Motor neuron (in vitro differentiated cells): Measurements from ENCODE around the gene MTHFSD. TPM values are rescaled to one million over a fixed set of nuclear protein-coding genes. Genes with fewer than 3 reads are reported as not detected.

Experiments used
- ATAC-seq, 8 experiments: fragments of 200-7000 bp; cut with Tn5 transposase; replicated peaks in 6 of 8; 2 replicates each; pipeline ENCODE4 v1.8.0; 2021; ENCODE audit warnings: mild to moderate bottlenecking in 8 of 8, moderate library complexity in 8 of 8
- H3K27ac ChIP-seq, 2 donors: fragments of 250-450 bp; sonication (Bioruptor Pico); 2 replicates each; pipeline ENCODE4 v1.9.0; 2021; ENCODE audit warnings: antibody characterized with exemption in 2 of 2, mild to moderate bottlenecking in 2 of 2, moderate library complexity in 1 of 2
- H3K4me1 ChIP-seq, 2 donors: fragments of 250-450 bp; sonication (Bioruptor Pico); replicated peaks in 1 of 2; 2 replicates each; pipeline ENCODE4 v1.6.1; 2021; ENCODE audit warnings: antibody characterized with exemption in 2 of 2, mild to moderate bottlenecking in 2 of 2, moderate library complexity in 1 of 2
- H3K4me3 ChIP-seq, 5 donors: fragments of 250-450 bp; sonication (Bioruptor Pico); 2 replicates each; pipeline ENCODE4 v1.9.0; 2021; ENCODE audit warnings: antibody characterized with exemption in 5 of 5, mild to moderate bottlenecking in 5 of 5, moderate library complexity in 4 of 5
- WGBS, 10 experiments: fragments of 450-650 bp; shearing (Covaris generic); methylation state at CpG; one replicate each; pipeline ENCODE4 v1.0.0; 2022; 5-methylcytosine and 5-hydroxymethylcytosine counted together
- in situ Hi-C, 9 experiments: fragments of 400-800 bp; cut with MboI; loops; one replicate each; pipeline ENCODE4 v1.15.0; 2021; ENCODE audit warnings: low sequenced_read_pairs in 9 of 9, low pct_unique_long_range_greater_than_20kb in 2 of 9; ENCODE audit not compliant: unreplicated experiment in 9 of 9
- total RNA-seq, 8 experiments: library from RNA; unstranded; fragments of 300-600 nt; gene quantifications; 2 replicates each; pipeline versions ENCODE4 v1.2.3 to v1.2.4, GENCODE V29; 2022

MTHFSD gene
- total RNA-seq, 8 experiments from 2014 or later = 10.4 to 36.4 (median 19.4) TPM

DNA sequence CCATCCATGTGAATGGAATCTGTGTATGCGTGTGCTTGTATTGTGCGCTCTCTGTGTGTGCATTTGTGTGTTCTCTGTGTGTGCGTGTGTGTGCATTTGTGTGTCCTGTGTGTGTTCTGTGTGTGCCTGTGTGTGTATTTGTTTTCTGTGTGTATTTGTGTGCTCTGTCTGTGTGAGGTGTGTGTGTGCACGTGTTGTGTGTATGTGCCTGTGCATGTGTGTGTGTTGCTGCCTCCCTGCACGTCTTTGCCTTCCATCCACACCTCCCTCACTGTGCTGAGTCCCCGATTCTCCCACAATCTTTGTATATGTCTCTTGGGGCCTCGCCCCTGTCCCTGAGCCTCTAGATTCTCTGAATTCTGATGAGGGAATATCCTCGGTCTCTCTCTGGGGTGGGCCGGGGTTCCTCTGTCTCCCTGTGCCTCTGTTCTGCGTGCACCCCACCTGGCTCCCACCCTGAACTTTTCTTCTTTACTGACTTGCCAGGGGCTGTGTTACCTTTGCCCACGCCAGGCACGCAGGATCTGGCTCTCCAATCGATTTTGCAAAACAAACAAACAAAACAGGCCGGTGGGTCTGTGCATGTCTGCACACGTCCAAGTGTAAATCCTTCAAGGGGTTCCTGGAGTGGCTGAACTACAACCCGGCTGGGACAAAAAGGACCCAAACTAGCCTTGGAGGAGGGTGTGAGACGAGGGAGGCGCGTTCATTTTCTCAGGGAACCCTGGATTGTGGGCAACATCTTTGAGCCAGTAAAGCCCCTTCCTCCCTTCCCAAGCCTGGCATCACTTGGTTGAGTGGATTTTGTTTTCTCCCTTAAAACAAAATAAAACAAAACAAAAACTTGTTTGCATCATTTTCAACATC, 52.8 kb downstream of the MTHFSD start:
- no peak for ATAC-seq
- peaks cover 0 to 4% of the 10 kb centered on the region in 2 donors for H3K4me1 ChIP-seq
- no peak overlapping the region for H3K27ac ChIP-seq
- no peak overlapping the region for H3K4me3 ChIP-seq
- in situ Hi-C loops = loop anchor here in 6 of 9 experiments (25.0 kb wide), 3 partner anchors 165 to 690 kb away; no protein-coding TSS in a partner anchor
- 0 to 34% (median 2%) methylated on average over 3 to 11 of the region's 19 CpGs; no CpG with 5 or more reads in 3 of the 10 experiments for WGBS, 10 experiments

DNA sequence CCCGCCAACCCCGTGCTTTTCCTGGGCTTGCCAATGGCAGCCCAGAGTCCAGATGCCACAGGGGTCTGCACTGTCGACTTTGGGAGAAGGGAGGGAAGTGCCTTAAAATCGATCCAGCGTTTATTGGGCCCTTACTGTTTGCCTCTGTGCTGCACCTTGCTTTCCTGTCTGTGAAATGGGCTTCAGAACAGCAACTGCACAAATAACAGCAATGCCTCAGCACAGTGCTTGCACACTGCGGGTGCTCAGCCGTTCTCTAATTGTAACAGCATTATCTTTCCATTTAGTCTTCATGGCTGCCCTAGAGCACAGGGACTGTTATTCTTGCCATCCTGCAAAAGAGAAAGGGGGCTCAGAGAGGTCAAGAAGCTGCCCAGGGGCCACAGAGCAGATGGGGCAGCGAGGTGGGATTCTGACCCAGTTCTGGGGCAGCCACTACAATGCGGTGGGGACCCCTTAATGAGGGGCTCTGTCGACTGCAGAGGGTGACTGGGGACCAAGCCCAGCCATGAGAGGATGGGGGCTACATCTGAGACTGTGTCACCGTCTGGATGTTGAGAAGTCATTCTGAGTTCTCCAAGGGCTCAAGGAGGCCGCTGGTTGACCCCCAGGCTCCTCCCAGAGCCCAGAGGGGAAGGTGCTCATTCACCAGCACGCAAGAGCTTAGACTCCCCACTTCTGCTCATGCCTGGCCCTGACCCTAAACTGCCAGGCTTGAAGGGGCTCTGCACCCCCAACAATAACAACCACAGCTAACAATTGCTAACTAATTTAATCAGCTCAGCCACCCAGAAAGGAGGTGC, 54.1 kb downstream of the MTHFSD start:
- no peak overlapping the region for H3K27ac ChIP-seq
- in situ Hi-C loops = loop anchor here in 6 of 9 experiments (25.0 kb wide), 3 partner anchors 164 to 689 kb away; no protein-coding TSS in a partner anchor
- WGBS, 10 experiments = 0 to 20% (median 0%) methylated on average over 1 to 4 of the region's 13 CpGs; no CpG with 5 or more reads in 5 of the 10 experiments
- ATAC-seq = no peak
- no peak overlapping the region for H3K4me3 ChIP-seq
- H3K4me1 ChIP-seq = peaks cover 0 to 4% of the 10 kb centered on the region in 2 donors

DNA sequence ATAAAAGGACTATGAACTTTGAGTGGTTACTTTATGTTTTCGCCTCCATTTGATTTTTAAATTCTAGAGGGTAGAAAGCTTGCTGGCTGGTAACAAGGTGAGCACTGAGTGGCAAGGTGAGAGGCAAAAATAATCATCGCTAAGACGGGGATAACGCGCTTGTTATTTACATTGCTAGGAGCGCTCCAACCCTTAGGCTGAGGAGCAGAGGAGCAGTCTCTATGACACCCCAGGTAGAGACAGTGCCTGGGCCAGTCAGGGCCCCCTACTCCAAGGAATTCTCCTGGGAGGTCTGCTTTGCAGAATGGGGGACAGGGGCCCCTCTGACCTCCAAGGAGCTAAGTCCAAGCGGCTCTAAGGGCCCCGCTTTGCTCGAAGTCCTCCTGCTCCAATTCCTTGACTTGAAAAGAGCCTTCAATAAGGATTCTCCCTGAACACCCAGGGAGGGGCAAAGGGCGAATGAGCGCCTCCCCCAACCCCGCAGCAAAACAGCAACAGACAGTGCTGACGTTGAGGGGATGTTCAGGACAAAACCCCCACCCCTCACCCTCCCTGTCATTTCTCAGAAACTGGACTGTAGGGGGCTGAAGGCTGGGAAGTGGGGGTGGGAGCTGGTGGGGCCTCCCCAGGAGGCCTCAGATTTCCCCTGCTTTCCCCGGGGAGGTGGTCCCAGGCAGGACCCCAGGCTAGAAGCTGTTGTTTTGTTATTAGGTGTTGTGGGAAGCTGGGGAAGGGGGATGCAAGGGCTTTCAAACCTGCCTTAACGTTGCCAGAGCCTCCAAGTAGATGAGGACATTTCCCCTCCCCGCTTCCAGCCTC, 54.9 kb downstream of the MTHFSD start:
- no peak overlapping the region for H3K27ac ChIP-seq
- in situ Hi-C loops = loop anchor here in 6 of 9 experiments (25.0 kb wide), 3 partner anchors 163 to 688 kb away; no protein-coding TSS in a partner anchor
- ATAC-seq = no peak
- H3K4me1 ChIP-seq = no peaks in the 10 kb centered on the region
- 0 to 28% (median 3%) methylated on average over 1 to 9 of the region's 16 CpGs; no CpG with 5 or more reads in 2 of the 10 experiments for WGBS, 10 experiments
- no peak overlapping the region for H3K4me3 ChIP-seq

DNA sequence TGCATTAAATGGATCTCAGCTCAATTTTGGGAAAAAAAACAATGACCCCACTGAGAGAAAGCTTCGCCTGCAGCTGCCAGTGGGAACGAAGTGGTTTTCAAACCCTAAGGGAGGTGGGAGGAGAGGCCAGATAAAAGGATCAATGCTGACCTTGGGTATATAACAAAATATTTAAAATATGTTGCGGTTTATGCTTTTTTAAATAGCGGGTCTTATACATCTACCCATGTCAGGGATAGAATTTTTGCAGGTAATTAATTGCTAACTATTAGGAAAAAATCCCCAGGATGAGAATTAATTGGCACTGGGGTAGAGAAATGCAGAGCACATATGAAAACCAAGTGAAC, 55.6 kb downstream of the MTHFSD start:
- Histone ChIP-seq H3K4me3 (no peak overlapping the region), H3K4me1 (peaks cover 0 to 4% of the 10 kb centered on the region in 2 donors), H3K27ac (no peak overlapping the region)
- WGBS, 10 experiments = 0 to 22% (median 7%) methylated on average over 1 to 4 of the region's 4 CpGs
- in situ Hi-C loops = no loop called here
- no peak for ATAC-seq

DNA sequence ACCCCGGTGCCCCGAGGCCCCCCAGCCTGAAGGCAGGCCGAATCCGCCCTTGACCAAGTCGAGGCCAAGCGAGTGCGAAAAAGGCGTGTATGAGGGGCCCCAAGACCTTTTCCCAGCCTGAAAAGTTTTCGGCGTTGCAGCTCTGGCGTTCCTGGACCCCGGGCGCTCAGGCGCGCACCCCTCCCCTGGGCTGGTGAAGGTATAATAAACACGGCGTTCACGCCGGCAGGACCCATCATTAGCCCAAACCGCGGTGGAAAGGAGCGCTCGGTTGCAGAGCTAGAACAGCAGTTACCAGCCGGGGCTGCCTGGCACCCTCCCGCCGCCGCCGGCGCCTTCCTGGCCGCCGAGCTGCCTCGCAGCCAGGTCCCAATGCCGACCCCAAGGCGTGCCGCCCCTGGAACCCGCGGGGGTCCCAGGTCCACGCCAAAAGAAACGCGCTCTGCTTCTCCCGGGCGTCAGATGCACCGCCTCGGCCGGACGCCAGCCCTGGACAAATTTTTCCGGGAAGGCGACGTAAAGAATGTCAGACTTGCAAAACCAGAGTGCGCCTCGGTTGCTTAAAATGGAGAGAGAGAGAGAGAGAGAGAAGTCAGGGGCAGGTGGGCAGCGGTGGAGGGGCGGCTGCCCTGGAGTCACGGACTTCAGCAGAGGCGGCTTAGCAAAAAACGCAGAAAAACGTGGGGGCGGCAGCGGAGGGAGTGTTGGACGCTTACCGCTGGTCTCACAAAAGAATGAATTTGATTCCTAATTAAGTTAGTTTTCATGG, 56.2 kb downstream of the MTHFSD start:
- Histone ChIP-seq H3K4me1 (peaks cover 0 to 4% of the 10 kb centered on the region in 2 donors), H3K27ac (no peak overlapping the region), H3K4me3 (no peak overlapping the region)
- 0 to 23% (median 2%) methylated on average over 5 to 27 of the region's 61 CpGs; no CpG with 5 or more reads in 1 of the 10 experiments for WGBS, 10 experiments
- in situ Hi-C loops = no loop called here
- ATAC-seq = no peak

DNA sequence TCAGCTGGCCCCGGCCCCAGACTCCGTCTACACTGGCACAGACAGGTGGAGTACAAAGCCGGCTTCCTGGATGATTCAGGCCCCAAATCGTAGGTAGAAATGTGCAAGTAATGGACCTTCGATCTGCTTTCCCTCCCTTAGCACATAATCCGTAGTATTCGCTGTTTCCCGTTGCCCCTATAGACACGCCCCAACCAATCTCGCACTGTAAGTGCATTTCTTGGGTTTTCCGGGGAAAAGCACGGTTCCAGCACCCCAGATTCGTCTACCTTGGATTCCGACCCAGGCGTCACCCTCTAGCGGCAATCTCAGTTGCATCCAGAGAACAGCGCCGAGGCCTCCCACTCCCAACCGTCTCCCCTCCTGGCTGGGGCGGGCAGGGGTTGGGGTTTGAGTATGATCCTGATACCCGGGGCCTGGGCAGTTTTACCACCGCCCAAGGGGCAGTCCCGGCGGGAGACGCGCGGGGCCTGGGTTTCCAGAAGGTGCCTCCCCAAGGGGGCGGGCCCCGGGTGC, 56.8 kb downstream of the MTHFSD start:
- H3K4me3 ChIP-seq = no peak overlapping the region
- in situ Hi-C loops = no loop called here
- 1 to 7% (median 4%) methylated on average over 3 to 15 of the region's 29 CpGs; no CpG with 5 or more reads in 7 of the 10 experiments for WGBS, 10 experiments
- peaks cover 0 to 4% of the 10 kb centered on the region in 2 donors for H3K4me1 ChIP-seq
- ATAC-seq = no peak
- H3K27ac ChIP-seq = no peak overlapping the region

DNA sequence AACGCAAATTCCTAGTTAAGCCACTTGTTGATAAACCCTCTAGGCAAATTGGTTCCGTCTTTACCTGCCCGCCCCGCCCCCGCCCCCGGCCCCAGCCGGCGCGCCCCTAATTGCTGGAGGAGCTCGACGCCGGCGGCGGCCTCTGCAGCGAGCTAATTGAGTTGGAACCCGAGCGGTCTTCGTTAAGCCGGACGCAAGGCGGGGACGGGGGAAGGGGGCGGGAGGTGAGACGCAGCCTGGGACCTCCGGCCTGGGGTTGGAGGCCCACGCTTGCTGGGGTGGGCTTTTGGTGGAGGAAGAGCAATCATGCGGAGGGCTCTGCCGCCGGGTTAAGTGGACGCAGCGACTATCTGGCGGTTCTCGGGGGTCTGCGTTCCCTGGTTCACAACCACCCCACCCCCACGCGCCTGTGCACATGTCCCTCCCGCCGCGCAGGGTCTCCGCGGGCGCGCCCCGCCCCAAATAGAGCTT, 57.4 kb downstream of the MTHFSD start:
- in situ Hi-C loops = no loop called here
- Histone ChIP-seq H3K4me3 (no peak overlapping the region), H3K27ac (no peak overlapping the region), H3K4me1 (peaks cover 0 to 4% of the 10 kb centered on the region in 2 donors)
- no peak for ATAC-seq
- no CpG with 5 or more reads among the region's 44 CpGs for WGBS, 10 experiments

DNA sequence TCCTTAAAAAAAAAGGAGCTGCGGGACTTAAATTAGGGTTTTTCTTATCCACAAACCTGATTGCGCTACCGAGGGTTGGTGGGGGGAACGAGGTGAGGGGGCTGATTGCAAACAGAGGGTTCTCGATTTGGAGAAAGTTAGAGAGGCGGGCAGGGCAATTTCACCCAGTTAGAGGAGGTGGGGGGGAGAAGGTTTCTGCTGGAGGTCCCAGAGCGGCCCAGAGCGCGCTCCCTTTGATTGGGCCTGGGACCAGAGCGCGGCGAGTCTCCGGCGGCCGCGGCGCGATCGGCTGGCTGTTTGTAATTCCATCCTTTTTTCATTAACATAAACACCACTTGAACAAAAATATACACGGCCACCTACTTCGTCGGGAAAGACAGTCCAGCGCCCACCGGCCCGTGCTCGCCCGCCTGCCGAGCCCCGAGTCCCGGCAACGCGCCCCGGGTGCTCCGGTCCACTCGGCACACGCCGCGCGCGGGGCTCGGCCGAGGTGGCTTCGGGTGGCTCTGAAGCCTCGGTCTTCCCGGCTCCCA, 58.0 kb downstream of the MTHFSD start:
- no peak overlapping the region for H3K27ac ChIP-seq
- in situ Hi-C loops = no loop called here
- ATAC-seq = no peak
- no peak overlapping the region for H3K4me3 ChIP-seq
- 0 to 41% (median 1%) methylated on average over 1 to 16 of the region's 45 CpGs; no CpG with 5 or more reads in 2 of the 10 experiments for WGBS, 10 experiments
- H3K4me1 ChIP-seq = peaks cover 0 to 4% of the 10 kb centered on the region in 2 donors

DNA sequence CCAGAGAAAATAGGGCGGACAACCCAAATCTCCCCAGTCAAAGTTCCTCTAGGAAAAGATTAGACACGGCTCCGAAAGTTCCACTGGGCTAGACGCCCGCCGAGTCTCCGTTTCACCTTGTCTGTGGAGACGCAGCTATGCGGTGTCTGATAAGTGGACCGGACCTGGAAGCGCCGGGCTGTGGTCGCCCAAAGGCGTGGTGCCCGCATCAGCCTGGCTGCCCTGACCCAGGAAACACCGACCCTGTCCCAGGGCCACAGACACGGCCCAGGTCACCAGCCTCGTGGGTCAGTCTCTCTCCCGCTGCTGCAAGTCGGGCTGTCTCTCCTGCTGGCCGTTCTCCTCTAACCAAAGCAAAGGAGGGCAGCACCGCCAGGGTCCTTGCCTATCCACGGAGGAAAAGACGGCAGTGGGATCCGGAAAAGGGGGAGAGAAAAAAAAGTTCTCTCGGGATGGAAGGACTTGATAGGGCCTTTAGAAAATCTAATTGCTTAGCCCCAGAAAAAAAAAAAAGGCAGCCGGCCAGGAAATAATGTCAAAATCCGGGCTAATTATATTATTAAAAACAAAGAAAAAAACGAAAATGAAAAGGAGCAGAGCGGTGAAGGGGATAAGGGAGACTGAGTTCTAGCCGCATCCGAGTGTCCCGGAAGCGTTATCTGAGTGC, 58.6 kb downstream of the MTHFSD start:
- Histone ChIP-seq H3K4me3 (no peak overlapping the region), H3K27ac (no peak overlapping the region), H3K4me1 (peaks cover 0 to 4% of the 10 kb centered on the region in 2 donors)
- in situ Hi-C loops = no loop called here
- 2 to 13% (median 4%) methylated on average over 5 to 17 of the region's 34 CpGs for whole genome bisulfite sequencing, 10 experiments
- ATAC-seq = no peak

DNA sequence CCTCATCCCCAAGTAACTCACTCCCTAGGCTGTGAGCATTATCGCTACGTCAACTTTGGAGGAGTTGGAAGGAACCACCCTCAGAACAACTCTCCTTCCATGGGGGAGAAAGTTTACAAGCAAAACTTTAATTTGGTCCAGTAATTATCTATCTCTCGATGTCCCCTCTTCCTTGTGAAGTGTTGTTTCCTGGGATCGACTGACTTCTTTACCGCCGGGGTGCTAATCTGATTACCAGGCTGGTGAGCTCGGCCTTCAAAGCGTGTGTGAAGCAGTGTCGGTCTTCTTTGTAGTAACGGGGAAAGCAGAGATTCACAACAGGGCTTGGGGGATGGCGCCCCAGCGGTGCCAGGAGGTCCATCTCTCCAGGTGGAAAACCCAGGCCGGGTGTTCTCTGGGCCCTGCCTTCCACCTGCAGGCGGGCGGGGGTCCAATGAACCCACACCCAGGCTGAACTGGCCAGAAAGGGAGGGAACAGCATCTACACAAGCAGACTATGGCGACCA, 59.2 kb downstream of the MTHFSD start:
- ATAC-seq = no peak
- Histone ChIP-seq H3K4me1 (peaks cover 0 to 4% of the 10 kb centered on the region in 2 donors), H3K4me3 (no peak overlapping the region), H3K27ac (no peak overlapping the region)
- in situ Hi-C loops = no loop called here
- 0 to 72% (median 10%) methylated on average over 1 to 13 of the region's 16 CpGs; no CpG with 5 or more reads in 2 of the 10 experiments for WGBS, 10 experiments

DNA sequence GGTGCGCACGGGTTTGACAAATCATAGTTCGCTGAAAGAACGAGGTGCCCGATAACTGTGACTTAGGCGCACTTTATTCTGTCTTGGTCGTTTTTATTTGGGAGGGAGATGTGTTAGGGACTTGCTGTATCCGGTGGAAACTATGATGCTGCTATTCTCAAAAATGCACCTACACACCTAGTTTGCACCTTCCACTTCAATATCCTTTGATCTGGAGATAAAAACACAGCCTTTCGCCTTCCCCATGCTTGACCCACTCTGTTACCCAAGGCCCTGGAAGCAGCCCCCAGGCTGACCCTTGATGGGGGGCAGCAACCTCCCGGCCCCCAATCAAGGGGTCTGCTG, 59.7 kb downstream of the MTHFSD start:
- Histone ChIP-seq H3K4me3 (no peak overlapping the region), H3K4me1 (peaks cover 0 to 4% of the 10 kb centered on the region in 2 donors), H3K27ac (no peak overlapping the region)
- in situ Hi-C loops = no loop called here
- no peak for ATAC-seq
- 0 to 41% (median 12%) methylated on average over 2 to 8 of the region's 10 CpGs; no CpG with 5 or more reads in 4 of the 10 experiments for WGBS, 10 experiments
